Peyer's patch (tissue), 4 donors: Measurements from ENCODE around the gene UBP1.

Experiments
- CTCF ChIP-seq, 6 experiments: fragments of 450-650 bp in 4 of 6; fragments of 200-600 bp in 2 of 6; sonication (generic) in 1 of 6; IDR thresholded peaks; one replicate each; pipeline ENCODE4 v1.5.1; 2017 to 2019; ENCODE audit warnings: antibody characterized with exemption in 6 of 6, mild to moderate bottlenecking in 3 of 6, moderate library complexity in 1 of 6
- POLR2A ChIP-seq, 2 donors: fragments of 450-650 bp; IDR thresholded peaks; one replicate each; pipeline ENCODE4 v1.5.1; 2017; ENCODE audit warnings: antibody characterized with exemption in 2 of 2, mild to moderate bottlenecking in 2 of 2, moderate library complexity in 2 of 2

GRCh38 chr3:33372218-33373081 lies 67.8 kb downstream of the UBP1 start:
- TF ChIP-seq POLR2A (IDR thresholded peaks at IDR 0.05): no peak
- peak; percentile 66 to 93 (median 88) for TF ChIP-seq CTCF (IDR thresholded peaks at IDR 0.05)
